ENCODE data around the gene DNAJB2.
"Not testable (repeated sequence)": the region's sequence is repeated elsewhere in the genome, so short reads cannot be mapped to it uniquely, and the experiment has no call there.

The DNAJB2 gene

GRCh38 chr2:219299372-219299760 is 20.2 kb downstream of the DNAJB2 start:
- no peak overlapping the region; the same call in 1 of the 2 replicates for H3K27ac ChIP-seq
- no peak for TF ChIP-seq CTCF (conservative IDR thresholded peaks at IDR 0.05)

- TF ChIP-seq CTCF (conservative IDR thresholded peaks at IDR 0.05): no peak
- H3K27ac ChIP-seq: no peak overlapping the region
Measured at GRCh38 chr2:219300022-219300421, 20.9 kb downstream of the DNAJB2 start.

GRCh38 chr2:219302412-219302968 is 23.3 kb downstream of the DNAJB2 start:
- no peak overlapping the region for H3K27ac ChIP-seq
- no peak for TF ChIP-seq CTCF (conservative IDR thresholded peaks at IDR 0.05)

- H3K27ac ChIP-seq: no peak overlapping the region
- no peak for TF ChIP-seq CTCF (conservative IDR thresholded peaks at IDR 0.05)
Measured at GRCh38 chr2:219304223-219304622, 25.1 kb downstream of the DNAJB2 start.

GRCh38 chr2:219306047-219306446 is 26.9 kb downstream of the DNAJB2 start:
- no peak for TF ChIP-seq CTCF (conservative IDR thresholded peaks at IDR 0.05)

GRCh38 chr2:219308142-219309101 is 29.3 kb downstream of the DNAJB2 start:
- TF ChIP-seq CTCF (conservative IDR thresholded peaks at IDR 0.05): peak; percentile 21; the same call in 1 of the 2 replicates

More at GRCh38 chr2:219306047-219306446, 26.9 kb downstream of the DNAJB2 start:
- no peak overlapping the region for H3K27ac ChIP-seq

GRCh38 chr2:219309278-219309677 is 30.1 kb downstream of the DNAJB2 start, which contains the start of gene PTPRN:
PTPRN (minus strand) TSS chr2:219309401; CDS start chr2:219309332, 69 bp downstream.
- H3K27ac ChIP-seq: peak within 1 kb of the TSS; percentile 67
- TF ChIP-seq CTCF (conservative IDR thresholded peaks at IDR 0.05): no peak

More at GRCh38 chr2:219308142-219309101, 29.3 kb downstream of the DNAJB2 start:
- H3K27ac ChIP-seq: peak overlapping the region; percentile 67

- not testable (repeated sequence) for H3K27ac ChIP-seq
Measured at GRCh38 chr2:219312683-219313263, 33.6 kb downstream of the DNAJB2 start.

All from VCaP (cell line).